IMR-90 (cell line): ENCODE data around the gene MLF2. TPM values are rescaled to one million over a fixed set of nuclear protein-coding genes. Genes with fewer than 3 reads are reported as not detected.

ENCODE experiments used
- ATAC-seq: fragments of 200-7000 bp; cut with Tn5 transposase; 2 replicates; pipeline ENCODE4 v1.9.1; 2020; ENCODE audit warnings: low read depth, mild to moderate bottlenecking, moderate library complexity
- BruUV-seq: library from RNA; stranded (reverse); fragments of 400-500 nt; replicated peaks from 2 replicates; lab custom pipeline; 2021; lab: Mats Ljungman, UMichigan
- CTCF ChIA-PET: fragments of 300-600 bp; formaldehyde crosslinking; extraction: SDS; loops from one replicate; lab custom pipeline; 2021; ENCODE audit warnings: antibody characterized with exemption; lab: Yijun Ruan, JAX
- POLR2A ChIA-PET: fragments of 300-600 bp; sonication (Branson Sonifier 250); formaldehyde crosslinking; loops from one replicate; lab custom pipeline; 2022; ENCODE audit warnings: antibody characterized with exemption; ENCODE audit not compliant: unreplicated experiment; lab: Charles Lee
- DNase-seq: peaks from one replicate; pipeline ENCODE4 v3.0.0; 2013
- H2AFZ ChIP-seq: replicated peaks from 2 replicates; pipeline ENCODE3; 2013; ENCODE audit warnings: low read length, mild to moderate bottlenecking; ENCODE audit not compliant: poor library complexity
- H2AK5ac ChIP-seq: 2 replicates; pipeline ENCODE4 v1.6.1; 2013; ENCODE audit warnings: low read depth, low read length, inconsistent platforms
- H2AK9ac ChIP-seq: replicated peaks from 2 replicates; pipeline ENCODE3; 2013; ENCODE audit warnings: mild to moderate bottlenecking, low read depth, low read length, moderate library complexity; ENCODE audit not compliant: poor library complexity
- H2BK120ac ChIP-seq: 2 replicates; pipeline ENCODE4 v1.6.1; 2013; ENCODE audit warnings: low read depth, low read length, inconsistent platforms
- H2BK15ac ChIP-seq: 3 replicates; pipeline ENCODE4 v1.6.1; 2013; ENCODE audit warnings: low read depth, low read length, inconsistent platforms
- H2BK20ac ChIP-seq: 2 replicates; pipeline ENCODE4 v1.6.1; 2013; ENCODE audit warnings: low read depth, mild to moderate bottlenecking, inconsistent platforms, low read length, moderate library complexity
- H2BK5ac ChIP-seq: 2 replicates; pipeline ENCODE4 v1.6.1; 2013; ENCODE audit warnings: mild to moderate bottlenecking, low read depth, low read length, inconsistent platforms; ENCODE audit not compliant: poor library complexity, severe bottlenecking
- H3K14ac ChIP-seq: replicated peaks from 2 replicates; pipeline ENCODE4 v1.6.1; 2013; ENCODE audit warnings: low read depth, low read length, inconsistent platforms
- H3K18ac ChIP-seq: 2 replicates; pipeline ENCODE4 v1.6.1; 2013; ENCODE audit warnings: low read depth, low read length, control low read depth
- H3K23ac ChIP-seq: 2 replicates; pipeline ENCODE4 v1.6.1; 2013; ENCODE audit warnings: low read depth, low read length, inconsistent platforms
- H3K27ac ChIP-seq: 2 replicates; pipeline ENCODE4 v1.5.1; 2013; ENCODE audit warnings: mild to moderate bottlenecking, control low read depth, low read length; ENCODE audit not compliant: insufficient read depth
- H3K27me3 ChIP-seq: 2 replicates; pipeline ENCODE4 v1.6.1; 2013; ENCODE audit warnings: low read length; ENCODE audit not compliant: control insufficient read depth, insufficient read depth
- H3K36me3 ChIP-seq: 2 replicates; pipeline ENCODE4 v1.6.1; 2013; ENCODE audit warnings: low read length, mixed read lengths; ENCODE audit not compliant: control insufficient read depth, insufficient read depth
- H3K4ac ChIP-seq: 2 replicates; pipeline ENCODE4 v1.6.1; 2013; ENCODE audit warnings: low read depth, low read length, inconsistent platforms
- H3K4me1 ChIP-seq: 2 replicates; pipeline ENCODE4 v1.6.1; 2013; ENCODE audit warnings: low read length, mixed read lengths; ENCODE audit not compliant: control insufficient read depth, insufficient read depth
- H3K4me2 ChIP-seq: 2 replicates; pipeline ENCODE4 v1.6.1; 2013; ENCODE audit warnings: low read depth, mild to moderate bottlenecking, control low read depth, low read length, moderate library complexity
- H3K4me3 ChIP-seq: 2 replicates; pipeline ENCODE4 v1.5.1; 2013; ENCODE audit warnings: low read depth, mild to moderate bottlenecking, control low read depth, low read length, moderate library complexity; ENCODE audit not compliant: insufficient read depth
- H3K56ac ChIP-seq: 2 replicates; pipeline ENCODE4 v1.6.1; 2013; ENCODE audit warnings: low read length, inconsistent platforms; ENCODE audit not compliant: insufficient read depth; ENCODE audit errors: extremely low read depth
- H3K79me1 ChIP-seq, 2 experiments: 2 replicates each; pipeline ENCODE4 v1.6.1; 2013; ENCODE audit warnings: low read length in 2 of 2, inconsistent platforms in 1 of 2, low read depth in 1 of 2
- H3K9ac ChIP-seq: 2 replicates; pipeline ENCODE4 v1.6.1; 2013; ENCODE audit warnings: low read depth, low read length, control low read depth
- H3K9me1 ChIP-seq: 2 replicates; pipeline ENCODE4 v1.6.1; 2013; ENCODE audit warnings: low read length, inconsistent platforms; ENCODE audit not compliant: insufficient read depth
- H3K9me3 ChIP-seq: 2 replicates; pipeline ENCODE4 v1.6.1; 2013; ENCODE audit warnings: low read length; ENCODE audit not compliant: control insufficient read depth, insufficient read depth
- H4K20me1 ChIP-seq: 2 replicates; pipeline ENCODE4 v1.6.1; 2013; ENCODE audit warnings: low read length, inconsistent platforms; ENCODE audit not compliant: insufficient read depth
- H4K5ac ChIP-seq: 2 replicates; pipeline ENCODE4 v1.6.1; 2013; ENCODE audit warnings: mild to moderate bottlenecking, low read depth, low read length, control low read depth
- H4K8ac ChIP-seq, 2 experiments: 2 replicates each; pipeline ENCODE4 v1.6.1; 2013; ENCODE audit warnings: low read depth in 2 of 2, low read length in 2 of 2, control low read depth in 1 of 2, inconsistent platforms in 1 of 2
- H4K91ac ChIP-seq: 2 replicates; pipeline ENCODE4 v1.6.1; 2013; ENCODE audit warnings: low read depth, low read length, inconsistent platforms; ENCODE audit not compliant: insufficient read depth
- BHLHE40 ChIP-seq: fragments of 150-350 bp; IDR thresholded peaks from 2 replicates; pipeline ENCODE4 v1.6.1; 2016; ENCODE audit warnings: mild to moderate bottlenecking, low read depth, low read length
- CEBPB ChIP-seq: IDR thresholded peaks from 2 replicates; pipeline ENCODE4 v1.6.1; 2012; ENCODE audit warnings: low read depth, low read length, improper control_type of control experiment
- CHD1 ChIP-seq: IDR thresholded peaks from 2 replicates; pipeline ENCODE4 v1.6.1; 2012; ENCODE audit warnings: low read depth, low read length, improper control_type of control experiment
- ELK1 ChIP-seq: fragments of 150-350 bp; IDR thresholded peaks from 2 replicates; pipeline ENCODE4 v1.6.1; 2016; ENCODE audit warnings: low read depth, mild to moderate bottlenecking, low read length, moderate library complexity, borderline replicate concordance
- FOS ChIP-seq: fragments of 150-350 bp; IDR thresholded peaks from 2 replicates; pipeline ENCODE4 v1.6.1; 2016; ENCODE audit warnings: low read depth, low read length
- MAFK ChIP-seq: IDR thresholded peaks from 2 replicates; pipeline ENCODE4 v1.6.1; 2012; ENCODE audit warnings: low read depth, low read length, improper control_type of control experiment
- MAZ ChIP-seq: IDR thresholded peaks from 2 replicates; pipeline ENCODE4 v1.6.1; 2012; ENCODE audit warnings: low read depth, mild to moderate bottlenecking, low read length, improper control_type of control experiment, moderate library complexity, borderline replicate concordance
- MXI1 ChIP-seq: IDR thresholded peaks from 2 replicates; pipeline ENCODE4 v1.6.1; 2012; ENCODE audit warnings: low read depth, mild to moderate bottlenecking, low read length, moderate library complexity, borderline replicate concordance
- NFE2L2 ChIP-seq: fragments of 150-350 bp; IDR thresholded peaks from 2 replicates; pipeline ENCODE4 v1.6.1; 2016; ENCODE audit warnings: low read depth, mild to moderate bottlenecking, low read length
- POLR2A ChIP-seq: IDR thresholded peaks from 2 replicates; pipeline ENCODE4 v1.6.1; 2012; ENCODE audit warnings: mild to moderate bottlenecking, low read depth, low read length
- RAD21 ChIP-seq: IDR thresholded peaks from 2 replicates; pipeline ENCODE4 v1.6.1; 2012; ENCODE audit warnings: low read length, improper control_type of control experiment
- RCOR1 ChIP-seq: IDR thresholded peaks from 2 replicates; pipeline ENCODE4 v1.6.1; 2012; ENCODE audit warnings: mild to moderate bottlenecking, low read length, improper control_type of control experiment; ENCODE audit not compliant: insufficient replicate concordance
- RFX5 ChIP-seq: IDR thresholded peaks from 2 replicates; pipeline ENCODE4 v1.8.0; 2012; ENCODE audit warnings: low read depth, mild to moderate bottlenecking, low read length, moderate library complexity
- SMC3 ChIP-seq: fragments of 150-350 bp; IDR thresholded peaks from 2 replicates; pipeline ENCODE4 v1.6.1; 2016; ENCODE audit warnings: low read depth, mild to moderate bottlenecking, antibody characterized with exemption, low read length, moderate library complexity
- USF2 ChIP-seq: fragments of 150-350 bp; IDR thresholded peaks from 2 replicates; pipeline ENCODE4 v1.6.1; 2017; ENCODE audit warnings: mild to moderate bottlenecking, antibody characterized with exemption, low read length, low read depth
- WGBS, 2 experiments: methylation state at CpG; one replicate each; pipeline versions ENCODE4 v1.1.5 to v1.1.7; 2013; ENCODE audit warnings: missing lambda C conversion rate in 2 of 2; ENCODE audit not compliant: insufficient read length in 1 of 2; ENCODE audit errors: extremely low coverage in 2 of 2; 5-methylcytosine and 5-hydroxymethylcytosine counted together
- dilution Hi-C: fragments of 300-500 bp; cut with HindIII; formaldehyde crosslinking; loops from one replicate; pipeline ENCODE4 v1.14.3; 2018; ENCODE audit warnings: low sequenced_read_pairs; ENCODE audit not compliant: unreplicated experiment
- in situ Hi-C: fragments of 300-500 bp; cut with MboI; formaldehyde crosslinking; loops from 3 replicates; pipeline ENCODE4 v1.14.3; 2019; ENCODE audit warnings: low sequenced_read_pairs, inconsistent platforms, mixed read lengths
- intact Hi-C: fragments of 100-400 bp; cut with micrococcal nuclease; formaldehyde crosslinking; loops from 2 replicates; pipeline ENCODE4 v1.10.0; 2022
- polyA plus RNA-seq, 3 experiments: library from polyadenylated mRNA; depleted of rRNA; stranded (reverse); fragments of >200 nt; gene quantifications; 2 replicates each; pipeline ENCODE4 v1.2.3, GENCODE V29; 2012; ENCODE audit warnings: low replicate concordance in 1 of 3
- total RNA-seq: library from RNA; depleted of rRNA; stranded (reverse); fragments of >200 nt; gene quantifications from 2 replicates; pipeline ENCODE4 v1.2.3, GENCODE V29; 2012
- TF ChIP-seq, protein P1 (sequence below): conservative IDR thresholded peaks from 2 replicates; pipeline ENCODE4 v1.5.1; 2012; ENCODE audit warnings: mild to moderate bottlenecking, low read depth, low read length, improper control_type of control experiment

MLF2 gene
- total and polyA plus RNA-seq, 2 of the 4 experiments (the other 2 are of a cell fraction): 236 to 403 TPM

GRCh38 chr12:6772331-6772695 lies 19.4 kb upstream of the MLF2 start, which contains the start of gene LAG3:
Gene LAG3 (plus strand): TSS chr12:6772520. CDS start chr12:6772853, 333 bp downstream.
- Histone ChIP-seq H3K56ac (no peak within 1 kb of the TSS), H3K18ac (no peak within 1 kb of the TSS), H4K8ac (no peak within 1 kb of the TSS), H4K91ac (no peak within 1 kb of the TSS), H3K4ac (no peak within 1 kb of the TSS), H2BK20ac (no peak within 1 kb of the TSS), H3K23ac (no peak within 1 kb of the TSS), H4K20me1 (peaks cover 30% of the 10 kb centered on the region), H3K14ac (no peak within 1 kb of the TSS), H3K27ac (no peak within 1 kb of the TSS), H3K36me3 (peaks cover 17% of the 10 kb centered on the region), H2AK5ac (no peak within 1 kb of the TSS), H2BK5ac (no peak within 1 kb of the TSS), H3K79me1 (peaks cover 15 to 37% of the 10 kb centered on the region in 2 experiments), H3K9me1 (peaks cover 12% of the 10 kb centered on the region), H2BK15ac (no peak within 1 kb of the TSS), H3K9ac (no peak within 1 kb of the TSS), H4K5ac (no peak within 1 kb of the TSS), H3K4me2 (no peak within 1 kb of the TSS), H3K4me1 (peaks cover 13% of the 10 kb centered on the region), H3K27me3 (no peaks in the 10 kb centered on the region), H3K9me3 (no peaks in the 10 kb centered on the region), H2AFZ (peak within 1 kb of the TSS; percentile 66), H2AK9ac (peak within 1 kb of the TSS; percentile 48), H3K4me3 (no peak within 1 kb of the TSS), H2BK120ac (no peak within 1 kb of the TSS)
- DNase-seq: no peak
- in situ Hi-C loops (no loop called here), intact Hi-C loops (no loop called here), dilution Hi-C loops (no loop called here)
- BruUV-seq: no TSS peak
- 80% methylated on average over 4 of the region's 15 CpGs; no CpG with 5 or more reads in 1 of the 2 experiments for WGBS, 2 experiments
- no peak for ATAC-seq
- POLR2A ChIA-PET: no interaction called here
- CTCF ChIA-PET: no interaction called here
- TF ChIP-seq CHD1 (no peak), NFE2L2 (no peak), BHLHE40 (no peak), FOS (no peak), ELK1 (no peak), RCOR1 (no peak), POLR2A (no peak), CEBPB (no peak), SMC3 (no peak), RAD21 (no peak), MAFK (no peak), MXI1 (no peak), MAZ (no peak), RFX5 (no peak), USF2 (no peak)
- TF ChIP-seq, protein P1, sequence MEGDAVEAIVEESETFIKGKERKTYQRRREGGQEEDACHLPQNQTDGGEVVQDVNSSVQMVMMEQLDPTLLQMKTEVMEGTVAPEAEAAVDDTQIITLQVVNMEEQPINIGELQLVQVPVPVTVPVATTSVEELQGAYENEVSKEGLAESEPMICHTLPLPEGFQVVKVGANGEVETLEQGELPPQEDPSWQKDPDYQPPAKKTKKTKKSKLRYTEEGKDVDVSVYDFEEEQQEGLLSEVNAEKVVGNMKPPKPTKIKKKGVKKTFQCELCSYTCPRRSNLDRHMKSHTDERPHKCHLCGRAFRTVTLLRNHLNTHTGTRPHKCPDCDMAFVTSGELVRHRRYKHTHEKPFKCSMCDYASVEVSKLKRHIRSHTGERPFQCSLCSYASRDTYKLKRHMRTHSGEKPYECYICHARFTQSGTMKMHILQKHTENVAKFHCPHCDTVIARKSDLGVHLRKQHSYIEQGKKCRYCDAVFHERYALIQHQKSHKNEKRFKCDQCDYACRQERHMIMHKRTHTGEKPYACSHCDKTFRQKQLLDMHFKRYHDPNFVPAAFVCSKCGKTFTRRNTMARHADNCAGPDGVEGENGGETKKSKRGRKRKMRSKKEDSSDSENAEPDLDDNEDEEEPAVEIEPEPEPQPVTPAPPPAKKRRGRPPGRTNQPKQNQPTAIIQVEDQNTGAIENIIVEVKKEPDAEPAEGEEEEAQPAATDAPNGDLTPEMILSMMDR: no peak
